H9 (cell line): ENCODE results near the gene CEACAM4. TPM values are rescaled to one million over a fixed set of nuclear protein-coding genes. Genes with fewer than 3 reads are reported as not detected.
A peak's percentile ranks its signal among the peaks of the same experiment; 100 is the strongest.

Experiments
- DNase-seq: peaks from one replicate; pipeline ENCODE4 v3.0.0-alpha.2; 2017
- H2AFZ ChIP-seq: one replicate; pipeline ENCODE4 v1.6.1; 2013; ENCODE audit warnings: mild to moderate bottlenecking, low read length, control low read depth, moderate library complexity
- H2AK5ac ChIP-seq: 2 replicates; pipeline ENCODE4 v1.6.1; 2013; ENCODE audit warnings: low read length, control low read depth, mixed read lengths; ENCODE audit not compliant: insufficient read length
- H2BK120ac ChIP-seq: one replicate; pipeline ENCODE4 v1.6.1; 2013; ENCODE audit warnings: low read depth, mild to moderate bottlenecking, low read length, control low read depth, inconsistent platforms; ENCODE audit not compliant: poor library complexity, severe bottlenecking
- H2BK12ac ChIP-seq: 2 replicates; pipeline ENCODE4 v1.6.1; 2013; ENCODE audit warnings: low read length, control low read depth, mixed read lengths, low read depth; ENCODE audit not compliant: insufficient read length
- H2BK15ac ChIP-seq: 2 replicates; pipeline ENCODE4 v1.6.1; 2013; ENCODE audit warnings: low read depth, low read length, control low read depth
- H2BK20ac ChIP-seq: one replicate; pipeline ENCODE4 v1.6.1; 2013; ENCODE audit warnings: low read depth, mild to moderate bottlenecking, low read length, control low read depth, inconsistent platforms; ENCODE audit not compliant: poor library complexity, severe bottlenecking
- H2BK5ac ChIP-seq: 2 replicates; pipeline ENCODE4 v1.6.1; 2013; ENCODE audit warnings: low read length, control low read depth, mixed read lengths; ENCODE audit not compliant: insufficient read length
- H3K14ac ChIP-seq: 2 replicates; pipeline ENCODE4 v1.6.1; 2013; ENCODE audit warnings: low read length, control low read depth; ENCODE audit not compliant: insufficient read depth
- H3K18ac ChIP-seq: 2 replicates; pipeline ENCODE4 v1.6.1; 2013; ENCODE audit warnings: low read depth, mild to moderate bottlenecking, mixed read lengths, low read length, control low read depth; ENCODE audit not compliant: insufficient read length
- H3K23ac ChIP-seq: 2 replicates; pipeline ENCODE4 v1.6.1; 2013; ENCODE audit warnings: low read length, control low read depth, mixed read lengths, low read depth; ENCODE audit not compliant: insufficient read length
- H3K23me2 ChIP-seq: 2 replicates; pipeline ENCODE4 v1.6.1; 2013; ENCODE audit warnings: low read depth, mild to moderate bottlenecking, mixed read lengths, low read length, control low read depth; ENCODE audit not compliant: insufficient read length, poor library complexity, severe bottlenecking
- H3K27ac ChIP-seq: 2 replicates; pipeline ENCODE4 v1.5.1; 2013; ENCODE audit warnings: low read length, control low read depth, mixed read lengths, low read depth; ENCODE audit not compliant: insufficient read length
- H3K27me3 ChIP-seq: 2 replicates; pipeline ENCODE4 v1.6.1; 2013; ENCODE audit warnings: low read length, control low read depth, inconsistent platforms; ENCODE audit not compliant: insufficient read depth
- H3K4ac ChIP-seq: 2 replicates; pipeline ENCODE4 v1.6.1; 2013; ENCODE audit warnings: low read depth, mild to moderate bottlenecking, control low read depth, inconsistent platforms, low read length, moderate library complexity
- H3K4me1 ChIP-seq: 2 replicates; pipeline ENCODE4 v1.6.1; 2013; ENCODE audit warnings: low read length, control low read depth, inconsistent platforms; ENCODE audit not compliant: insufficient read depth
- H3K4me2 ChIP-seq: 2 replicates; pipeline ENCODE4 v1.6.1; 2013; ENCODE audit warnings: low read length, control low read depth, mixed read lengths; ENCODE audit not compliant: insufficient read length, insufficient read depth
- H3K56ac ChIP-seq: 2 replicates; pipeline ENCODE4 v1.6.1; 2013; ENCODE audit warnings: low read depth, mild to moderate bottlenecking, mixed read lengths, low read length, control low read depth; ENCODE audit not compliant: insufficient read length
- H3K79me1 ChIP-seq: 2 replicates; pipeline ENCODE4 v1.6.1; 2013; ENCODE audit warnings: low read depth, mild to moderate bottlenecking, moderate library complexity, low read length, control low read depth, inconsistent platforms; ENCODE audit not compliant: insufficient read depth, poor library complexity, severe bottlenecking
- H3K79me2 ChIP-seq: 2 replicates; pipeline ENCODE4 v1.6.1; 2013; ENCODE audit warnings: low read length, control low read depth, inconsistent platforms; ENCODE audit not compliant: insufficient read depth
- H3K9ac ChIP-seq: 2 replicates; pipeline ENCODE4 v1.6.1; 2013; ENCODE audit warnings: low read length, control low read depth, mixed read lengths; ENCODE audit not compliant: insufficient read length; ENCODE audit errors: extremely low read depth
- H3K9me3 ChIP-seq: one replicate; pipeline ENCODE4 v1.6.1; 2013; ENCODE audit warnings: low read depth, low read length, inconsistent platforms; ENCODE audit not compliant: control insufficient read depth
- H3T11ph ChIP-seq: one replicate; pipeline ENCODE4 v1.6.1; 2013; ENCODE audit warnings: mild to moderate bottlenecking, low read length, control low read depth, inconsistent platforms
- H4K20me1 ChIP-seq: one replicate; pipeline ENCODE4 v1.6.1; 2013; ENCODE audit not compliant: control insufficient read depth, insufficient read length, insufficient read depth
- H4K5ac ChIP-seq: 2 replicates; pipeline ENCODE4 v1.6.1; 2013; ENCODE audit warnings: low read depth, mild to moderate bottlenecking, mixed read lengths, low read length, control low read depth; ENCODE audit not compliant: insufficient read length
- H4K8ac ChIP-seq: replicated peaks from 2 replicates; pipeline ENCODE4 v1.6.1; 2013; ENCODE audit warnings: low read length, control low read depth, mixed read lengths, low read depth; ENCODE audit not compliant: insufficient read length
- H4K91ac ChIP-seq: 2 replicates; pipeline ENCODE4 v1.6.1; 2013; ENCODE audit warnings: low read depth, mild to moderate bottlenecking, moderate library complexity, mixed read lengths, low read length, control low read depth; ENCODE audit not compliant: insufficient read length
- H3K27ac Mint-ChIP-seq, 3 experiments: 2 replicates in 2 of 3; 3 replicates in 1 of 3; pipeline ENCODE4 v1.8.0; 2020 to 2021; ENCODE audit warnings: mixed read lengths in 3 of 3, mild to moderate bottlenecking in 1 of 3, moderate library complexity in 1 of 3
- H3K27me3 Mint-ChIP-seq: 2 replicates; pipeline ENCODE4 v1.8.0; 2021; ENCODE audit warnings: low read depth, mild to moderate bottlenecking, moderate library complexity, mixed read lengths
- H3K36me3 Mint-ChIP-seq, 3 experiments: 2 replicates in 2 of 3; 3 replicates in 1 of 3; pipeline ENCODE4 v1.8.0; 2020 to 2021; ENCODE audit warnings: low read depth in 3 of 3, mixed read lengths in 3 of 3; ENCODE audit not compliant: insufficient read depth in 1 of 3
- H3K4me1 Mint-ChIP-seq, 2 experiments: 2 replicates each; pipeline ENCODE4 v1.8.0; 2020; ENCODE audit warnings: mixed read lengths in 2 of 2
- H3K4me3 Mint-ChIP-seq, 2 experiments: 2 replicates in 1 of 2; 3 replicates in 1 of 2; pipeline ENCODE4 v1.8.0; 2020 to 2021; ENCODE audit warnings: mild to moderate bottlenecking in 2 of 2, mixed read lengths in 2 of 2, moderate library complexity in 1 of 2
- H3K9me3 Mint-ChIP-seq, 2 experiments: 2 replicates in 1 of 2; 3 replicates in 1 of 2; pipeline ENCODE4 v1.8.0; 2020; ENCODE audit warnings: mild to moderate bottlenecking in 2 of 2, mixed read lengths in 2 of 2, moderate library complexity in 1 of 2
- CTCF ChIP-seq: fragments of 200-600 bp; sonication (generic); conservative IDR thresholded peaks from 3 replicates; pipeline ENCODE4 v1.8.0; 2021; ENCODE audit warnings: antibody characterized with exemption, mild to moderate bottlenecking
- WGBS: extraction: QIAGEN DNeasy Blood & Tissue Kit; methylation state at CpG from one replicate; pipeline ENCODE4 v1.1.7; 2013; ENCODE audit warnings: missing lambda C conversion rate, low lambda C conversion rate, mixed read lengths; ENCODE audit not compliant: insufficient read length; ENCODE audit errors: extremely low coverage; 5-methylcytosine and 5-hydroxymethylcytosine counted together
- long read RNA-seq: library from polyadenylated mRNA; unstranded; transcript quantifications from one replicate; pipeline ENCODE4 v2.0.0, GENCODE V29; 2020
- total RNA-seq: library from RNA; stranded (reverse); gene quantifications from 2 replicates; pipeline ENCODE4 v1.2.1, GENCODE V29; 2021

CEACAM4 gene
- total RNA-seq: not detected in 2 replicates
- long read RNA-seq: 0 reads

GRCh38 chr19:41626877-41627276, at the start of gene CEACAM4:
Gene CEACAM4 (minus strand): TSS chr19:41627074. CDS start chr19:41626963, 111 bp downstream.
- H3K27ac Mint-ChIP-seq: no peak within 1 kb of the TSS

More at GRCh38 chr19:41626877-41627276, at the start of gene CEACAM4:
- H3K4me2 ChIP-seq: no peak within 1 kb of the TSS
- no peak within 1 kb of the TSS for H2AFZ ChIP-seq
- H3K4me1 Mint-ChIP-seq: no peaks in the 10 kb centered on the region
- DNase-seq: peak; percentile 13
- H3K9me3 ChIP-seq: peaks cover 63% of the 10 kb centered on the region
- no peaks in the 10 kb centered on the region for H3K4me1 ChIP-seq
- H2BK20ac ChIP-seq: no peak within 1 kb of the TSS
- H3K79me1 ChIP-seq: no peaks in the 10 kb centered on the region
- H2AK5ac ChIP-seq: no peak within 1 kb of the TSS
- H2BK5ac ChIP-seq: no peak within 1 kb of the TSS
- peaks cover 4 to 19% (median 8%) of the 10 kb centered on the region in 3 experiments; a peak in 6 of 7 replicates for H3K36me3 Mint-ChIP-seq
- no peak within 1 kb of the TSS for H2BK15ac ChIP-seq
- WGBS: no CpG with 5 or more reads among the region's 7 CpGs
- H4K5ac ChIP-seq: no peak within 1 kb of the TSS
- no peaks in the 10 kb centered on the region for H4K20me1 ChIP-seq
- no peaks in the 10 kb centered on the region for H3K79me2 ChIP-seq
- H4K8ac ChIP-seq: no peak within 1 kb of the TSS
- peaks cover 93 to 97% of the 10 kb centered on the region in 2 experiments for H3K9me3 Mint-ChIP-seq
- no peak within 1 kb of the TSS for H2BK12ac ChIP-seq
- peaks cover 4% of the 10 kb centered on the region for H3K27me3 Mint-ChIP-seq
- no peak within 1 kb of the TSS for H3K27ac ChIP-seq
- H3K9ac ChIP-seq: no peak within 1 kb of the TSS
- H3K14ac ChIP-seq: no peak within 1 kb of the TSS
- no peaks in the 10 kb centered on the region for H3K27me3 ChIP-seq
- H4K91ac ChIP-seq: no peak within 1 kb of the TSS
- no peak within 1 kb of the TSS for H3K4me3 Mint-ChIP-seq
- H3K4ac ChIP-seq: no peak within 1 kb of the TSS
- H3K56ac ChIP-seq: no peak within 1 kb of the TSS
- H3K23ac ChIP-seq: no peak within 1 kb of the TSS
- H2BK120ac ChIP-seq: no peak within 1 kb of the TSS
- H3K23me2 ChIP-seq: no peaks in the 10 kb centered on the region
- H3T11ph ChIP-seq: no peak within 1 kb of the TSS
- H3K18ac ChIP-seq: no peak within 1 kb of the TSS
- TF ChIP-seq CTCF: no peak
